Sigmoid colon (tissue), 4 donors: ENCODE results near the gene SORCS2.

ENCODE experiments used
- CTCF ChIP-seq, 4 experiments: fragments of 450-650 bp in 3 of 4; fragments of 200-600 bp in 1 of 4; IDR thresholded peaks; one replicate each; pipeline ENCODE4 v1.5.1; 2016 to 2019; ENCODE audit warnings: antibody characterized with exemption in 4 of 4, mild to moderate bottlenecking in 3 of 4, moderate library complexity in 2 of 4
- EP300 ChIP-seq, 4 donors: sonication (generic); formaldehyde crosslinking; IDR thresholded peaks; one replicate each; pipeline ENCODE4 v1.6.1; 2017; ENCODE audit warnings: antibody characterized with exemption in 4 of 4
- POLR2A ChIP-seq, 2 donors: fragments of 450-650 bp; IDR thresholded peaks; one replicate each; pipeline ENCODE4 v1.6.1; 2016; ENCODE audit warnings: antibody characterized with exemption in 2 of 2, mild to moderate bottlenecking in 2 of 2, moderate library complexity in 2 of 2
- POLR2AphosphoS5 ChIP-seq, 4 donors: sonication (generic); formaldehyde crosslinking; IDR thresholded peaks; one replicate each; pipeline ENCODE4 v1.6.1; 2017; ENCODE audit warnings: antibody characterized with exemption in 4 of 4

- TF ChIP-seq CTCF (IDR thresholded peaks at IDR 0.05) (no peak), POLR2A (IDR thresholded peaks at IDR 0.05) (no peak), EP300 (IDR thresholded peaks at IDR 0.05) (no peak), POLR2AphosphoS5 (IDR thresholded peaks at IDR 0.05) (no peak)
These were observed 255.7 kb downstream of the SORCS2 start for GRCh38 chr4:7448036-7448435.
